Adrenal gland (tissue), 5 donors: ENCODE data around the gene MS4A6E.

Experiments
- POLR2A ChIP-seq, 2 donors: fragments of 450-650 bp; IDR thresholded peaks; one replicate each; pipeline ENCODE4 v1.6.1; 2017; ENCODE audit warnings: antibody characterized with exemption in 2 of 2, mild to moderate bottlenecking in 2 of 2, moderate library complexity in 1 of 2
- TF ChIP-seq, protein P1 (sequence below), 6 experiments: fragments of 450-650 bp in 4 of 6; fragments of 200-600 bp in 2 of 6; sonication (generic) in 1 of 6; IDR thresholded peaks; 1 replicate in 5 of 6; 2 replicates in 1 of 6; pipeline versions ENCODE4 v1.5.1 to v1.8.0; 2016 to 2021; ENCODE audit warnings: antibody characterized with exemption in 6 of 6, mild to moderate bottlenecking in 2 of 6, moderate library complexity in 1 of 6
- donor health status: DM: no; HTN: no; CAD: no.

DNA sequence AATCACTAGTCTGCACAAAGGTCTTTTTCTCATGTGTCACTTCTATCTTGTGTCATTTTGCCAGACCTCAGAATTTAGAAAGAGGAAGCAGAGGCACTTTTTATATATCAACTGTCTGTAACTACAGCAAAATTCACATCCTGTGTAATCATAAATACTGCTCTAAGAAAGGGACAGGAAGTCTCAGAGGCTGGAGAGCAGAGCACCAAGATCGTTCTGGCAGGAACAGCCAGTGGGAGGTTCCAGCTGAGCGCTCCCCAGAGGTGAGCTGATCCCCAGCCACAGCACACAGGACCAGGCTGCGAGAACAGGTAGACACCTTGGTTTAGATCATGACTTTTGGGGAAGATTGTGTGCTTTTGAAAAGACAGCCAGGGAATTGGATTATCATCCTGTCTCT lies 51.3 kb downstream of the MS4A6E start, which contains the start of gene MS4A7:
- TF ChIP-seq, protein P1, sequence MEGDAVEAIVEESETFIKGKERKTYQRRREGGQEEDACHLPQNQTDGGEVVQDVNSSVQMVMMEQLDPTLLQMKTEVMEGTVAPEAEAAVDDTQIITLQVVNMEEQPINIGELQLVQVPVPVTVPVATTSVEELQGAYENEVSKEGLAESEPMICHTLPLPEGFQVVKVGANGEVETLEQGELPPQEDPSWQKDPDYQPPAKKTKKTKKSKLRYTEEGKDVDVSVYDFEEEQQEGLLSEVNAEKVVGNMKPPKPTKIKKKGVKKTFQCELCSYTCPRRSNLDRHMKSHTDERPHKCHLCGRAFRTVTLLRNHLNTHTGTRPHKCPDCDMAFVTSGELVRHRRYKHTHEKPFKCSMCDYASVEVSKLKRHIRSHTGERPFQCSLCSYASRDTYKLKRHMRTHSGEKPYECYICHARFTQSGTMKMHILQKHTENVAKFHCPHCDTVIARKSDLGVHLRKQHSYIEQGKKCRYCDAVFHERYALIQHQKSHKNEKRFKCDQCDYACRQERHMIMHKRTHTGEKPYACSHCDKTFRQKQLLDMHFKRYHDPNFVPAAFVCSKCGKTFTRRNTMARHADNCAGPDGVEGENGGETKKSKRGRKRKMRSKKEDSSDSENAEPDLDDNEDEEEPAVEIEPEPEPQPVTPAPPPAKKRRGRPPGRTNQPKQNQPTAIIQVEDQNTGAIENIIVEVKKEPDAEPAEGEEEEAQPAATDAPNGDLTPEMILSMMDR (IDR thresholded peaks at IDR 0.05): no peak
- TF ChIP-seq POLR2A (IDR thresholded peaks at IDR 0.05): peak; percentile 55 to 58
